Measurements from ENCODE around the gene SV2A. TPM values are rescaled to one million over a fixed set of nuclear protein-coding genes. Genes with fewer than 3 reads are reported as not detected.

Gene SV2A
- total RNA-seq, 1 experiment from 2014 or later: 47.1 TPM

- TF ChIP-seq E2F5 (CRISPR knock-in tag; IDR thresholded peaks at IDR 0.05) (peak; percentile 72), USF2 (CRISPR knock-in tag; IDR thresholded peaks at IDR 0.05) (peak; percentile 99), ARID4B (CRISPR knock-in tag; IDR thresholded peaks at IDR 0.05; ENCODE audit: borderline replicate concordance) (0 out of 2 replicates have a peak, but pooled peaks have one; percentile 28), USF1 (CRISPR knock-in tag; IDR thresholded peaks at IDR 0.05) (peak; percentile 100), CREM (CRISPR knock-in tag; IDR thresholded peaks at IDR 0.05) (peak; percentile 58), ZNF138 (CRISPR knock-in tag; conservative IDR thresholded peaks at IDR 0.05) (peak; percentile 48; the same call in 1 of the 2 replicates), NFYB (CRISPR knock-in tag; conservative IDR thresholded peaks at IDR 0.05; ENCODE audit: low read depth) (peak; percentile 25; the same call in 1 of the 2 replicates)
Observed at GRCh38 chr1:149899460-149900284, 18.0 kb downstream of the SV2A start, which contains the start of gene BOLA1 (continued).

- no peak for DNase-seq (ENCODE audit: low spot score)
- Mint-ChIP-seq H3K27ac (no peak overlapping the region), H3K36me3 (peaks cover 4% of the 10 kb centered on the region; the same call in 1 of the 2 replicates), H3K9me3 (peaks cover 10% of the 10 kb centered on the region), H3K4me3 (no peak overlapping the region), H3K4me1 (peaks cover 15% of the 10 kb centered on the region), H3K27me3 (ENCODE audit: low read depth) (no peaks in the 10 kb centered on the region; the same call in 1 of the 2 replicates)
- CTCF ChIA-PET: no interaction called here
- ATAC-seq: no peak
- POLR2A ChIA-PET: no interaction called here
- no peak for TF ChIP-seq ZNF121 (CRISPR knock-in tag; IDR thresholded peaks at IDR 0.05)
- TF ChIP-seq E2F5 (CRISPR knock-in tag; IDR thresholded peaks at IDR 0.05): no peak
- no peak for TF ChIP-seq USF2 (CRISPR knock-in tag; IDR thresholded peaks at IDR 0.05)
- TF ChIP-seq SP1 (CRISPR knock-in tag; conservative IDR thresholded peaks at IDR 0.05): no peak
- TF ChIP-seq E2F1 (CRISPR knock-in tag; IDR thresholded peaks at IDR 0.05): no peak
Observed at GRCh38 chr1:149896575-149896974, 21.1 kb downstream of the SV2A start.

GRCh38 chr1:149888999-149889289 is 28.7 kb downstream of the SV2A start:
- Mint-ChIP-seq H3K4me3 (no peak overlapping the region), H3K4me1 (peaks cover 4% of the 10 kb centered on the region), H3K27me3 (ENCODE audit: low read depth) (no peaks in the 10 kb centered on the region), H3K9me3 (no peaks in the 10 kb centered on the region), H3K36me3 (no peaks in the 10 kb centered on the region), H3K27ac (no peak overlapping the region)
- DNase-seq (ENCODE audit: low spot score): no peak
- ChIA-PET CTCF (interaction anchor here (0.6 to 3.0 kb wide), 7 partner anchors 11 to 298 kb away, joined by 3 to 25 read pairs (median 5); no protein-coding TSS in a partner anchor), POLR2A (interaction anchor here (1.2 to 6.1 kb wide), 8 partner anchors 11 to 274 kb away, joined by 3 to 42 read pairs (median 17); partner anchors contain the start of genes BOLA1, OTUD7B and SF3B4)
- ATAC-seq: no peak
- no peak for TF ChIP-seq ZMAT4 (CRISPR knock-in tag; IDR thresholded peaks at IDR 0.05)
- TF ChIP-seq CBFB (CRISPR knock-in tag; IDR thresholded peaks at IDR 0.05; ENCODE audit: low read depth): no peak
- TF ChIP-seq TEAD4 (CRISPR knock-in tag; IDR thresholded peaks at IDR 0.05): no peak
- TF ChIP-seq FOXP4 (CRISPR knock-in tag; IDR thresholded peaks at IDR 0.05): no peak
- no peak for TF ChIP-seq ZNF396 (CRISPR knock-in tag; IDR thresholded peaks at IDR 0.05; ENCODE audit: borderline replicate concordance)
- no peak for TF ChIP-seq KAT7 (CRISPR knock-in tag; IDR thresholded peaks at IDR 0.05; ENCODE audit: borderline replicate concordance)
- TF ChIP-seq MYBL2 (CRISPR knock-in tag; IDR thresholded peaks at IDR 0.05): no peak
- no peak for TF ChIP-seq SP1 (CRISPR knock-in tag; conservative IDR thresholded peaks at IDR 0.05)
- TF ChIP-seq TEAD1 (CRISPR knock-in tag; IDR thresholded peaks at IDR 0.05): no peak
- TF ChIP-seq NFATC4 (CRISPR knock-in tag; IDR thresholded peaks at IDR 0.05): no peak
